HG03558 (cell line): Measurements from ENCODE around the gene EIF5A.

ENCODE experiments used
- ATAC-seq: cut with Tn5 transposase; IDR thresholded peaks from one replicate; pipeline ENCODE4 v1.9.1; 2021; ENCODE audit warnings: moderate number of reproducible peaks; ENCODE audit not compliant: unreplicated experiment; ENCODE audit errors: extremely low read depth

EIF5A gene

DNA sequence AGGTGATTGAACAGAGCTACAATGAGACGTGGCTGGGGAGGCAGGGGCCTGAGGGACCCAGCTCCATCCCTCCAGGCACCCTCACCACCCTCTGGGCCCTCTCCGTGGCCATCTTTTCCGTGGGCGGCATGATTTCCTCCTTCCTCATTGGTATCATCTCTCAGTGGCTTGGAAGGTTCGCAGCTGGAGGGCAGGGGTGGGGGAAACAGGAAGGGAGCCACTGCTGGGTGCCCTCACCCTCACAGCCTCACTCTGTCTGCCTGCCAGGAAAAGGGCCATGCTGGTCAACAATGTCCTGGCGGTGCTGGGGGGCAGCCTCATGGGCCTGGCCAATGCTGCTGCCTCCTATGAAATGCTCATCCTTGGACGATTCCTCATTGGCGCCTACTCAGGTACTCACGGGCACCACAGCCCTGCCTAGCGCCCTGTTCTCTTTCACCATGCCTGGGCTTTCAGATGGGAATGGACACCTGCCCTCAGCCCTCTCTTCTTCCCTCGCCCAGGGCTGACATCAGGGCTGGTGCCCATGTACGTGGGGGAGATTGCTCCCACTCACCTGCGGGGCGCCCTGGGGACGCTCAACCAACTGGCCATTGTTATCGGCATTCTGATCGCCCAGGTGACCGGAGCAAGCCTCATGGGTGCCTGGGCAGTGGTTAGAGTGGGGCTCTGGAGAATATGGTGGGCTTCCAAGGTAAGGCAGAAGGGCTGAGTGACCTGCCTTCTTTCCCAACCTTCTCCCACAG is 23.8 kb upstream of the EIF5A start:
- no peak for ATAC-seq

DNA sequence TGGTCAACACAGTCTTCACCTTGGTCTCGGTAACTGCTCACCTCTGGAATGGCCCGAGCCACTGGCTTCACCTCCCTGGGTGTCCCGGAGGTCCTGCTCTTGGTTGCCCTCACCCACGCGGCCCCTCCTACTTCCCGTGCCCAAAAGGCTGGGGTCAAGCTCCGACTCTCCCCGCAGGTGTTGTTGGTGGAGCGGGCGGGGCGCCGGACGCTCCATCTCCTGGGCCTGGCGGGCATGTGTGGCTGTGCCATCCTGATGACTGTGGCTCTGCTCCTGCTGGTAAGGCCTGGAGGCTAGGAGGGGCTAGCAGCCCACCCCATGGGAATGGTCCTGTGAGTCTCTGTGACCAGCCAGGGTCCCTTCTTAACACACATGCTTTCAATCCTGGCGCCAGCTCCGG is 22.5 kb upstream of the EIF5A start:
- no peak for ATAC-seq

DNA sequence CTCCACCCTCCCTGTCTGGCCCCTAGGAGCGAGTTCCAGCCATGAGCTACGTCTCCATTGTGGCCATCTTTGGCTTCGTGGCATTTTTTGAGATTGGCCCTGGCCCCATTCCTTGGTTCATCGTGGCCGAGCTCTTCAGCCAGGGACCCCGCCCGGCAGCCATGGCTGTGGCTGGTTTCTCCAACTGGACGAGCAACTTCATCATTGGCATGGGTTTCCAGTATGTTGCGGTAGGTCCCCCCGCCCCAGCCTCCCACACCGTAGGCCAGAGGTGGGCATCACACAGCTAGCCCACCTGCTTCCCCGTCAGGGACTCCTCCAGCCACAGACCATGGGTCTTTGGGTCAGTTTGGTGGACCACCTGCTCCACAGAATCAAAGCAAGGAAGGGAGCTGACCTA is 21.7 kb upstream of the EIF5A start:
- no peak for ATAC-seq

DNA sequence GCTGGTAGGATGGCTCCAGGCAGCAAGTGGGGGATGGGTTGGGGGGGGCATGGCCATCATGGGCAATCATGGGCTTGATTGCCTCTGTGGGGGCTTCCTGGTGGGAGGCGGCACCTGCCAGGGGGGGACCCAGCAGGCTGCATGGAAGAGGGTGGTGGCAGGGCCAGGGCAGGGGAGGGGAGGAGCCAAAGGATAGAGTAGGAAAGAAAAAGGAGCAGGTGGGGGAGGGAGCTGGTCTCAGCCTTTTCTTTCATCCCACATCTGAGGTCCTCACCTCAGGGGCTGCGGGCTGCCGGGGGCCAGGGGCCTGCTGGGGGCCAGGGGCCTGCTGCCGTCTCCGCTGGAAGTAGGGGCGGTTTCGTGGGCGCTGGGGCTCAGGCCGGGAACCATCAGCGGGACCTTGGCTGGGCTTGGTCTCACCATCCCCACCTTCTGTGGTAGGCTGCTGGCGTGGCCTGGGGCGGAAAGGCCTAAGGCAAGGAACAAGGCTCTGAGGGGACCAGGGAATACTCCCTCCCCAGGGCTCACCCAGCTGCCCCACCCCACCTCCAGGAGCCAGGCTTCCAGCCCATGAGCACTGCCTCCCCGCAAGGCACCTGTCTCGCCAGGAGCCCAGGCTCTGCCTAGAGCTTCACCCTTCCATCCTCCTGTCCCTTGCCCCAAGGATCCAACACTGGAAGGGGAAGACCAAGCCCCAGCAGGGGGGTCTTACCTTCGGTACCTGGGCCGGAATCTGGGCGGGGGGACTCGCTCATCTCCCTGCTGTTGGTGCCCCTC is 18.0 kb upstream of the EIF5A start:
- ATAC-seq: no peak

DNA sequence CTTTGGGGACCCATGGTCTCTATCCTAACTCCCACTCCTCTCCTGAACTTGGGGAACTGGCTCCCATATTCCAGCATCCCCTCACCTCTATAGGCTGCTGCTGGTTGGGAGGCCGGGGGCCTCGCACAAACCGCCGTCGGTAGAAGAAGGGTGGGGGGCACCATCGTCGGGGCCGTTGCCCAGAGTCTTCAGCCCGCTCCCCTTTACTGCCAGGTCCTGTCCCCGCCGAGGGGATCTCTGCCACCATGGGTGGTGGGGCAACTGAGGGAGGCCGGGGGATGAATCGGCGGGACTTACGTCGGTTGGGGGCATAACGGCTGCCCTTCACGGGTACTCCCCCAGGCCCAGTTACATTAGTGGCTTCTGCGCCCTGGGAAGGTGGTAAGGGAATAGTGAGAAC is 17.3 kb upstream of the EIF5A start:
- ATAC-seq: no peak

DNA sequence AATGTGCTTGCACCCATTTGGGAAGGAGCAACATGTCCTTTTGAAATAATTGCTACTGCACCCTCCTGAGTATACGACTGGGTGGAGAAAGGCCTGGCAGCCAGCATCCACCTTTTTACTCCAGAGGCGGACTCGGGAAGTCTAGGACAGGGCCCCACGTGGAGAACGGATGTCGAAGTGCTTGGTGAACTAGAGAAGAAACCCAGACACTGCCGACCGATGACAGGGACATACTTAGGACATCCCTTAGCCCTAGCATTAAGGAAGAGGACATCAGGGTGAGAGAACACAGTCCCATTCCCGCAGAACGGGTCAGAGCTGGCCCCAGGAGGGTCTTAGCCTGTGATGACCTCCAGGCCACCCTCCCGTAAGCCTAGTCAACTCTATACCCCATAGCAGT is 16.7 kb upstream of the EIF5A start:
- no peak for ATAC-seq

DNA sequence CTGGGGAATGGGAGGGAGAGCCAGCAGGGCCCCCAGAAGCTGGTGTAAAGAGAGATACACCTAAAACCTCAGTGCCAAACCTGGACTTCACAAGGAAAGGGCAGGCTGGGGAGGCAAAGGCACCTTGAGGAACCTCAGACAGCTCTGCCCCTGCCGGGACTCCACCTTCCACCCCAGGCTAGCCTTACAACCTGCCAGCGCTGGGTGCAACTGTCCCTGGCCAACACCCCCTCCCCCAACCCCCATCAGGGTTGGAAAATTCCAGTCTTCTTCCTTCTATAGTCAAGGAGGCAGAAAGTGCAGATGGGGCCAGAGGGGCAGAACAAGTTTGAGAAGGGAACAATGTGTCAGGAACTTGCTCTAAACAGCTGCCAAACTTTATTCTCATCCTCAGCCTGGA is 15.2 kb upstream of the EIF5A start:
- no peak for ATAC-seq

DNA sequence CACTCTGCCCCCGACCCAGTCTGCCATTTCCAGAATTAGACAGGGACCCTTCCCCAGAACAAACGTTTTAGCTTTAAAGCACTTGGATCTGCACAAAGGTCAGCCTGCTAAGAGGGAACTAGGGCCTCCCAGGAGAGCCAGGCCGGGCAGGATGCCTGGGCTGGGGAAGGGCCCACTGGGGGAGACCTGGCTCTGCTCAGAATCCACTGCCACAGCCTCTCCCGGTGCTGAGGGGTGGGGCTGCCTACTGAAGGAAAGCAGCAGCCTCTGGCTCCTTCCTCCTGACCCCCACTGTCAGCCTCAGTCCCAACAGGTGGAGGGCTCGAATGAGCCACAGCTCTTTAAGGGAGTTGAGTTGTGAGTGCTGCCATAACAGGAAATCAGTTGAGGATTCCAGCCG is 14.7 kb upstream of the EIF5A start:
- ATAC-seq: no peak

DNA sequence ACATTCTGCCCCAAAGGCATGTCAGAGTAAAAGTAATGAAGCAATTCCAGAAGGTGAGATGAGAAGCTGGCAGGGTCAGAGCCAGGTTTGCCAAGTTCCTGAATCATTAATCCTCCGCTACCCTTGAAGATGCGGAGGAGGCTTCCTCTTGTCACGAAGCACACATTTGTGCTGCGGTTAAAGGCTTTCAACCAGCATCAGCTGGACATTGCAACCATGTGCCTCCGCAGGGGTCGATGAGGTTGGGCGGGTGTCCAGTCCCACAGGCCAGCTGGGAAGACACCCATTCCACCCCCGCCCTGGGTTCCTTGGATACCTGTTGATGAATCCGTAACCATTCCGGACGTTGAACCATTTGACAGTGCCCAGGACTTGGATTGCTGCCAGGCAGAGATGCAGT is 14.3 kb upstream of the EIF5A start:
- ATAC-seq: no peak

DNA sequence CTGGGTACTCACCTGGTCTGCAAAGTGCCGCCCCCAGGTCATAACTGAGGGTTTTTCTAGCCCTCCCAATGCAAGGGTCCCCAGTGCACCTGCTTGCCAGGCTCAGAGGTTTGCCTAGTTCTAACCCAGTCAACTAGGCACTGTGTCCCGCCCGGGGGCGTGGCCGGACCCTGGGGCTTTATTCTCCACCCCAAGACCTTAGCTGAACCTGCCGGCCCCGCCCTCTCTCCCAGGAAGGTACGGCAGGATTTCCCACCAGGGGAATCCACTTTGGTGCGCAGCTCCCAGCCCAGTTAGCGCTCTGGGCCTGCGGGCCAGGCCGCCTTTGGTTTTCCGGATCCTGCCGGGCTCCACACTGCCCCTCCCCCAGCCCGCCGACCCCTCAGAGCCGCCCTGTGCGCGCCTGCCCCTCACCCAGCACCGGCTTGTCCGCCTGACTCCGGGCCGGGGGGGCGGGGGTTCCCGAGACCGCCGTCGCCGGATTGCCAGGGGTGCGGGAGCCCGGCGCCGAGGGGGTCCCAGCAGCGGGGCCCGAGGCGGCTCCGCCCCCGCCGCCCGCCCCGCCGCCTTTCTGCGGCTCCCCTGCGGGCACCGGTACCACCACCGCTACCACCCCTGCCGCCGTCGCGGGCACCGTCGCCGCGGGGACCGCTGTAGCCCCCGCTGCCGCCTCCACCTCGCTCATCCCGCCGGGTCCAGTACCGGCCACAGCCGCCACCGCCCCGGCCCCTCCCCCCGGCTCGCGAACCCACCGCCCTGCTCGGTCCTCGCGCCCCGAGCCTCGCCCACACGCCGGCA is 13.4 kb upstream of the EIF5A start:
- ATAC-seq: no peak

DNA sequence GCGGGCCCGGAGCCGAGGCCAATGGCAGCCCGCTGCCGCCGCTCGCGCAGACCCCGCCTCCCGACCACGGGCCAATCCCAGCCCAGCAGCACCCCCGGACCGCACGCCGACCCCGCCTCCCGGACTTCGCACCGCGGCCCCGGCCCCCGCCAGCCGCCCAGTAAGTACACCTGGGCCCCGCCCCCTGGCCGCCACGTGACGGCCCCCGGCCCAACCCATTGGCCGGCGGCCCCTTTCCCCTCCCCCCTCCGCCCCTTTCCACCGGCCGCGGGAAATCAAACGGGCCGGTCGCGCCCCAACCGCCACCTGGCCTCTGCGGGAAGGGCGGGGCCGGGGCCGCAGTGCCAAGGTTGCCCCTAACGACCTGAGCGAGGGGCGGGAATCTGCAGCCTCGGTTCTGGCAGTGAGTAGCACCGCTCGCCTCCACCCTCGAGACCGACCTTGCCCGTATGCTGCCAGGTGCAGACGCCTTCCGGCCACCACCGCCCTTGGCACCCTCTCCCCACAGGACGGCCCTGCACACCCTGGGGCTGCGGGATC is 12.7 kb upstream of the EIF5A start, which contains the start of gene YBX2:
Gene YBX2, minus strand, starts transcription at position 26 of the 540 bp plus-strand sequence. CDS start 139 bp downstream, outside the sequence.
- no peak for ATAC-seq

DNA sequence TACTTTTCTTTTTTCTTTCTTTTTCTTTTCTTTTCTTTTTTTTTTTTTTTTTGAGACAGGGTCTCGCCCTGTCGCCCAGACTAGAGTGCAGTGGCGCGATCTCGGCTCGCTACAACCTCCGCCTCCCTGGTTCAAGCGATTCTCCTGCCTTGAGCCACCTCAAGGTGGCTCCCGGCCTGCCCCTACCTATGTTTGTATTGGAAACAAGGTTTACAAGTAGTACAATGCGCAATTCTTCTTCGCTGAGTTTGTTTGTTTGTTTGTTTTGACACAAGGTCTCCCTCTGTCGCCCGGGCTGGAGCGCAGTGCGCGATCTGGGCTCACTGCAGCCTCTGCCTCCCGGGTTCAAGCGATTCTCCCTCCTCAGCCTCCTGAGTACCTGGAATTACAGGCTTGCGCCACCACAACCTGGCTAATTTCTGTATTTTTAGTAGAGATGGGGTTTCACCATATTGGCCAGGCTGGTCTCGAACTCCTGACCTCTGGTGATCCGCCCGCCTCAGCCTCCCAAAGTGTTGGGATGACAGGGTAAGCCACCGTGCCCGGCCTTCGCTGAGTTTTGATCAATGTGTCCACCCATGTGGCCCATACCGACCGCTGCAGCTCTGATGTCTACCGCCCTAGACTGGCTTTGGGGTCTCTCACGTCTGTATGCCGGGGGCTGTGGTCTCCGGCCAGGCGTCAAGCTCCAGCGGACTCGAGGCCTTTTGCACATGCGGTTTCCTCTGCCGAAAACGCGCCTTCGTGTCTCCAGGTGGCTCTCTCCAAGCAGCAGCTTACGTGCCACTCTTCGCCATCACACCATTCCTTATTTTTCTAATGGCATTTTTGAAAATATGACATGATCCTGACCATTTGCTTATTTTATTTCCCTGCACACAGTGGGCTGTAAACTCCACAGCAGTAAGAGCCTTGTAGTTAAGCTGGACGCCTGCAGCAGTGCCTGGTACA is 11.9 kb upstream of the EIF5A start:
- no peak for ATAC-seq

DNA sequence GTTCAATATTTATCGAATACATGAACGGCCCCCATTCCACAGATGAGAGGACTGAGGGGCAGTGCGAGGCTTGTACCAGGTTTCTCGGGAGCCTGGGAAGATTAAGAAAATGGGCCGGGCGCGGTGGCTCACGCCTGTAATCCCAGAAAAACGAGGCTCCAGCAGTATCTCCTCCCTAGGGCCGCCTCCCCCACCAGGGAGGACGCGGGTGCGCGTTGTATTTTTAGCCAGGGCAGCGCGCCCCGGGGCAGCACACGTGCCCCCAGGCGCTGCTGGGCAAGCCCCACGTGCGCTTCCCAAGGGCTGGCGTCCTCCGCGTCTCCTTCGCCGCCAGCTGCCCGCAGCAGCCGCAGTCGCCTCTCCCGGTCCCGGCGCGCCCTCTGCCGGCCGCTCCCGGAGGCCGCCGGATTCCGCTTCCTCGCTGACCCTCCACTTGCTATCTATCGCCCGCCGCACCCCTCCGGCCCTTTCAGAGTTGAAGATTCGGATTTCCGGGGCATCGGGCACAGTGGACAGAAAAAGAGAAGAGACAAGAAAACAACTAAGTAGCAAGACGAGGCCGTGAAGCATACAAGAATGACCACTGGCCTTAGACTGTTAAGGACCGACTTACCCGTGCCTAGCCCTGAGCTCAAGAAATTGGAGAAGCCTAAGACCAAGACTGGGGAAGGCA is 11.1 kb upstream of the EIF5A start:
- ATAC-seq: no peak

DNA sequence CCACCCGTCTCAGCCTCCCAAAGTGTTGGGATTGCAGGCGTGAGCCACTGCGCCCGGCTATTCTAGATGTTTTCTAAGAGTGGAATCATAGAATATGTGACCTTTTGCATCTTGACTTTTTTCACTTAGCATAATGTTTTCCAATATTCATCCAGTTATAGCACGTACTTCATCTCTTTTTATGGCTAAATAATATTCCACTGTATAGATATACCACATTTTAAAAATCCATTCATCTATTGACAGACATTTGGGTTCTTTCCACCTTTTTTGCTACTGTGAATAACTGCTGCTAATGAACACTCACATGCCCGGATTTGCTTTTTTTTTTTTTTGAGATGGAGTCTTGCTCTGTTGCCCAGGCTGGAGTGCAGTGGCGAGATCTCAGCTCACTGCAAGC is 3.2 kb upstream of the EIF5A start:
- no peak for ATAC-seq

DNA sequence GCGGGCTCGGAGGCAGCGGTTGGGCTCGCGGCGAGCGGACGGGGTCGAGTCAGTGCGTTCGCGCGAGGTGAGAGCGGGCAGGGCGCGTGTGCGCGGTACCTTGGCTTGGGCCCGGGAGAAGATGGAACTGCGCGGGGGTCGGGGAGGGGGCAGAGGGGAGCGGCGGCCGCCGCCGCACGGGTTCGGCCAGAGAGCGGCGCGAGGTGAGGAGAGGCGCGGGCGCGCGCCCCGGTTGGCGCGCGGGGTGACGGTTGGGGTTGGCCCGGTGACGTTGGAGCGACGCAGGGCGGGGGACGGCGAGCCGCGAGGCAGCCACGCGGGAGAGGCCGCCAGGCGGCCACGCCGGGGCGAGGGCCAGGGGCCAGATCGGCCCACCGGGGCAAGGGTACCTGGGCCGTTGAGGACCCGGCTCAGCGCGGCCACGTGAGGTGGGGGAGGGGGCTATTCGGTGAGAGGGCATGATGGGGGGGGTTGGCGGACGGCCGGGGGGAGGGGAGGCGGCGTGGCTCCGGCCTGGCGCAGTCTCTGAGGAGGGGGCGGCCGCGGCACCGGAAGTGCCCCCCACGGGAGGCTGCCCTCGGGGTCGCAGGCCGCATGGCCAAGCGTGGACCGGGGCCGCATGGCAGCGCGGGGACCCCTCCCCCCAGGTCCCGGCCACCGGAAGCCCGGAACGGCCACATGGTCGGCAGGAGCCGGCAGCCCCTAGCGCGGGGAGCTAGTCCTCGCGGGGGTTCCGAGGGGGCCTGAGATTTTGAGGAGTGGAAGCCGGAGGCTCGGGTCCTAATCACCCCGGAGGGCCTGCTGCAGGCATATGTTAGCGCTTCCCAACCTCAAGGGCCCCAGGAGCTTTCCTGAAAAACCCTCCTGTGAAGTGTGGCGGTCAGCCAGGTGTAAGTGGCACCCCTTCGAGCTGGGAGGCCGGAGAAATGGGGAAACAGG is 527 bp downstream of the EIF5A start:
- ATAC-seq: no peak

DNA sequence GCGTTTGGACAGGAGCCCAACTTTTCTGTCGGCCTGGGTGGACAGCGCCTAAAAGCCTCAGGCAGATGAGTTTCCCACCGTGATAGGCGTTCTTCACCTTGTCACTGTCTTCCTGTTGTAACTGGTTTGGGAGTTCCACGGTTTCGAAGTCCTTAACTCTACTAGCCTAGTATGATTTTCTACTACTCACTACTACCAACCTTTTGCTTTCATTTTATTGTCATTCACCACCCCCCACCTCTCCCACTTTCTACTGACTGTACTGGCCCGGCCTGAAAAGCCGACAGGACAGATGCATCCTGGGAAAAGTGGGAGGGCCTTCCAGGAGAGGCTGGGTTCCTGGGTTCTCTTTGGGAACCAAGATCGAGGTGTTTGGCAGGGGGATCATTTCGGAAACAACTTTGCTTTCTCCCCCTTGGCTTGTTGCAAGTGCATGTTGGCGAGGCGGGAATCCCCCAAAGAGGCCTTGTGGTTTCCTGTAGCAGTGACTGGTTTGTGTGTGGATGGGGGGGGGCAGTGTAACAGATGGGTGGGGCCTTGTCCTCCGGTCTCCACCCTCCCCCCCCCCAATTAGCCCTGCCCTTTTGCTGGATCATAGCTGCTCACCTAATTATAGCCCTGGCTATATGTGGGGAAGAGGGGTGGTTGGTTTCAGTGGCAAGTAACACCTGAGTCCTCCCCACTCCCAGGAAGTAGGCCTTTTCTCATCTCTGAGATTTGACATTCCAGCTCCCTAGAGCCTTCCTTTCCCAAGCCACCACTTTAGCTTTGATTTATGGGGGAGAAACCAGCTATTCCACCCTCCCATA is 1.4 kb downstream of the EIF5A start:
- ATAC-seq: no peak

DNA sequence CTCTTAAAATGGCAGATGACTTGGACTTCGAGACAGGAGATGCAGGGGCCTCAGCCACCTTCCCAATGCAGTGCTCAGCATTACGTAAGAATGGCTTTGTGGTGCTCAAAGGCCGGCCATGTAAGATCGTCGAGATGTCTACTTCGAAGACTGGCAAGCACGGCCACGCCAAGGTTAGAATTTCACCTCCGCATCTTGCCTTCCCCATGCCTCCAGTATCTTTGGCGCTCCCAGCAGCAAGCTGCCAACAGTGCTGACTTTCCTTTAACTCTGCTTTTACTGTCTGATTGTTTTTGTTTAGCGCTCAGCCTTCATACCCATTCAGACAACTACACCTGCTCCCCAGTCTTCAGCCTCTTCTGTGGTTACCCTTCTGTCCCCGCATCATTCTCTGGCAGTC is 2.2 kb downstream of the EIF5A start:
- no peak for ATAC-seq
